GM12878 (cell line): Measurements from ENCODE around the gene CIRBP. TPM values are rescaled to one million over a fixed set of nuclear protein-coding genes. Genes with fewer than 3 reads are reported as not detected.

Experiments
- ATAC-seq: fragments of 200-7000 bp; cut with Tn5 transposase; 3 replicates; pipeline ENCODE4 v1.9.1; 2020; ENCODE audit warnings: mild to moderate bottlenecking, moderate library complexity
- BruUV-seq: library from RNA; stranded (reverse); fragments of 400-500 nt; replicated peaks from 2 replicates; lab custom pipeline; 2021; lab: Mats Ljungman, UMichigan
- CTCF ChIA-PET: fragments of 300-600 bp; sonication (Branson Sonifier 250); formaldehyde crosslinking; extraction: SDS; loops from one replicate; lab custom pipeline; 2021; ENCODE audit warnings: inconsistent platforms; lab: Yijun Ruan, JAX
- POLR2A ChIA-PET: fragments of 350-600 bp; formaldehyde crosslinking; extraction: SDS; loops from one replicate; lab custom pipeline; 2021; ENCODE audit warnings: inconsistent platforms; lab: Charles Lee
- RAD21 ChIA-PET: fragments of 300-600 bp; sonication (Branson Sonifier 250); formaldehyde crosslinking; loops from one replicate; lab custom pipeline; 2023; ENCODE audit warnings: antibody characterized with exemption; ENCODE audit not compliant: unreplicated experiment; lab: Charles Lee
- SMC1A ChIA-PET: fragments of 300-600 bp; sonication (Branson Sonifier 250); formaldehyde crosslinking; loops from one replicate; lab custom pipeline; 2023; ENCODE audit not compliant: unreplicated experiment, uncharacterized antibody; lab: Charles Lee
- DNase-seq: peaks from one replicate; pipeline ENCODE4 v3.0.0-alpha.2; 2011; ENCODE audit warnings: low read depth, low spot score
- FAIRE-seq: peaks from 3 replicates; lab custom pipeline; 2011; peaks lifted over from hg19 to GRCh38; lab: Jason Lieb, UNC
- H2AFZ ChIP-seq: 2 replicates; pipeline ENCODE4 v1.6.0; 2011; ENCODE audit warnings: low read depth, low read length, control low read depth; ENCODE audit not compliant: control insufficient read depth
- H3K27ac ChIP-seq: 2 replicates; pipeline ENCODE4 v1.5.1; 2011; ENCODE audit warnings: control low read depth; ENCODE audit not compliant: control insufficient read depth, insufficient read depth
- H3K27me3 ChIP-seq, 2 experiments: replicated peaks in 1 of 2; 2 replicates each; pipeline versions ENCODE4 v1.6.0 to v1.6.1; 2011; ENCODE audit warnings: low read length in 1 of 2; ENCODE audit not compliant: control insufficient read depth in 2 of 2, insufficient read depth in 2 of 2
- H3K36me3 ChIP-seq, 2 experiments: 2 replicates each; pipeline ENCODE4 v1.5.1; 2011; ENCODE audit warnings: low read length in 1 of 2; ENCODE audit not compliant: control insufficient read depth in 2 of 2, insufficient read depth in 2 of 2
- H3K4me1 ChIP-seq: 2 replicates; pipeline ENCODE4 v1.6.1; 2011; ENCODE audit warnings: mild to moderate bottlenecking, low read length, moderate library complexity, mixed read lengths; ENCODE audit not compliant: control insufficient read depth, insufficient read depth
- H3K4me2 ChIP-seq: 2 replicates; pipeline ENCODE4 v1.6.0; 2011; ENCODE audit warnings: control low read depth; ENCODE audit not compliant: control insufficient read depth, insufficient read depth
- H3K4me3 ChIP-seq: fragments of 200-600 bp; sonication (generic); 2 replicates; pipeline ENCODE4 v1.5.1; 2016
- H3K79me2 ChIP-seq: 2 replicates; pipeline ENCODE4 v1.6.0; 2011; ENCODE audit warnings: low read length; ENCODE audit not compliant: control insufficient read depth, insufficient read depth
- H3K9ac ChIP-seq: 2 replicates; pipeline ENCODE4 v1.8.0; 2011; ENCODE audit warnings: low read length, control low read depth, mixed read lengths; ENCODE audit not compliant: control insufficient read depth, insufficient read depth
- H3K9me3 ChIP-seq: replicated peaks from 3 replicates; pipeline ENCODE4 v1.5.1; 2011; ENCODE audit warnings: mild to moderate bottlenecking, low read length; ENCODE audit not compliant: control insufficient read depth, insufficient read depth
- H4K20me1 ChIP-seq: 2 replicates; pipeline ENCODE4 v1.6.0; 2011; ENCODE audit not compliant: control insufficient read depth, insufficient read depth
- FOXK2 ChIP-seq: fragments of 450-650 bp; IDR thresholded peaks from 2 replicates; pipeline ENCODE4 v1.6.1; 2017; ENCODE audit warnings: mild to moderate bottlenecking, moderate library complexity
- MXI1 ChIP-seq: fragments of 150-350 bp; IDR thresholded peaks from 2 replicates; pipeline ENCODE4 v1.6.1; 2011; ENCODE audit warnings: low read depth, mild to moderate bottlenecking, inconsistent platforms, low read length, improper control_type of control experiment
- NR2C1 ChIP-seq: fragments of 450-650 bp; IDR thresholded peaks from 2 replicates; pipeline ENCODE4 v1.6.1; 2017; ENCODE audit warnings: antibody characterized with exemption, mild to moderate bottlenecking, moderate library complexity
- WGBS: methylation state at CpG from one replicate; pipeline ENCODE4 v1.1.6; 2016; ENCODE audit warnings: low lambda C conversion rate; ENCODE audit not compliant: insufficient replicate concordance, insufficient coverage; ENCODE audit errors: missing lambda C conversion rate; 5-methylcytosine and 5-hydroxymethylcytosine counted together
- in situ Hi-C: fragments of 300-500 bp; cut with MboI; formaldehyde crosslinking; loops from 9 replicates; pipeline ENCODE4 v1.14.3; 2018; ENCODE audit warnings: mixed read lengths
- intact Hi-C: fragments of 100-400 bp; cut with micrococcal nuclease; formaldehyde crosslinking; loops from one replicate; pipeline ENCODE4 v1.14.2; 2022; ENCODE audit not compliant: unreplicated experiment
- polyA plus RNA-seq, 11 experiments: library from polyadenylated mRNA; depleted of rRNA in 4 of 11; unstranded in 6 of 11; stranded (reverse) in 5 of 11; fragments of >200 nt; fragmentation: Nextera tagmentation in 4 of 11; fragmentation: Illumina TruSeq in 1 of 11; extraction: Ambion mirVana in 4 of 11; extraction: Trizol in 1 of 11; gene quantifications; 1 replicate in 1 of 11; 2 replicates in 10 of 11; pipeline versions ENCODE4 v1.2.1 to v1.2.3, GENCODE V29; 2011 to 2016; ENCODE audit warnings: inconsistent platforms in 2 of 11, missing spikeins in 2 of 11, low read depth in 1 of 11
- total RNA-seq, 4 experiments: library from RNA; depleted of rRNA in 3 of 4; stranded (reverse); fragments of >200 nt in 3 of 4; fragmentation: Illumina TruSeq in 1 of 4; extraction: Trizol in 1 of 4; gene quantifications; 2 replicates each; pipeline versions ENCODE4 v1.2.1 to v1.2.3, GENCODE V29; 2013 to 2021
- TF ChIP-seq, protein P1 (sequence below), 3 experiments: IDR thresholded peaks in 2 of 3; conservative IDR thresholded peaks in 1 of 3; 2 replicates each; pipeline ENCODE4 v1.5.1; 2011; ENCODE audit warnings: low read depth in 3 of 3, low read length in 3 of 3, mild to moderate bottlenecking in 3 of 3, control low read depth in 2 of 3, moderate library complexity in 2 of 3, inconsistent platforms in 1 of 3, mixed read lengths in 1 of 3; ENCODE audit not compliant: control insufficient read depth in 2 of 3, insufficient read depth in 1 of 3; ENCODE audit errors: extremely low read depth in 1 of 3

The CIRBP gene
- total and polyA plus RNA-seq, 10 of the 15 experiments (the other 5 are each of a cell fraction or from before 2014, with no cell fraction given), result 27.6 to 335 (median 229) TPM

DNA sequence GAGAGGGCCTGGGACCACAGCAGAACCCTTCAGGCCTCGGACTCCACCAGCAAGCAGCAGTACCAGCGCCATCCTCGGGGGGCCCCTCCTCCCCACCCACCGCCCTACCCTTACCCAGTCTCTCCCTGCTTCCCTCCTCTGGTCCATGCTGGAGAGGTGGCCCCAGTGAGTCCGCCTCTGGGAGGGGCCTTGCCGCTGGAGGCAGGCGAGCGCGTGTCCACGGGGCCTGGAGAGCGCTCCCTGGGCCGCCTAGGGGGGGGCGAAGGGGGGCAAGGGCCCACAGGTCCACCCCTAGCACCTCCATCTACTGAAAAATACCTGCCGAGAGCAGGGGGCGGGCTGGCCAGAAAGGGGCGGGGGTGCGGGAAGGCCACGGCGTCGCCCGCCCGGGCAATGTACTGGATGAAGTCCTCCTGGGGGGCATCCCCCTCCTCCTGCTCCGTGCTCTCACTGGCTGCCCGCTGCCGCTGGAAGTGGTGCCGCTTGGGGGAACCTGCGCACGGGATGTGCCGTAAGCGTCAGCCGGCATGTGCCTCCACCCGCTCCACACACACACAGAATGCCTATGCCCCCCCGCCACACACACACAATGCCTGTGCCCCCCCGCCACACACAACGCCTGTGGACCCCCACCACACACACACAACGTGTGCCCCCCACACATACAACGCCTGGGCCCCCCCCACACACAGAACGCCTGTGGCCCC, 38.2 kb upstream of the CIRBP start:
- in situ Hi-C loops, result no loop called here

More for the DNA sequence above, 38.2 kb upstream of the CIRBP start:
- no peaks in the 10 kb centered on the region for H3K4me1 ChIP-seq
- intact Hi-C loops, result no loop called here
- no peak overlapping the region for H3K9ac ChIP-seq
- no peak for DNase-seq
- ATAC-seq, result no peak
- RAD21 ChIA-PET, result no interaction called here
- no TSS peak for BruUV-seq
- POLR2A ChIA-PET, result no interaction called here
- FAIRE-seq, result no peak
- H3K27ac ChIP-seq, result no peak overlapping the region
- H2AFZ ChIP-seq, result no peak overlapping the region
- H4K20me1 ChIP-seq, result no peaks in the 10 kb centered on the region
- H3K4me3 ChIP-seq, result no peak overlapping the region
- CTCF ChIA-PET, result no interaction called here
- H3K79me2 ChIP-seq, result no peaks in the 10 kb centered on the region
- H3K36me3 ChIP-seq, result peaks cover 0 to 3% of the 10 kb centered on the region in 2 experiments; a peak in 2 of 4 replicates
- no peaks in the 10 kb centered on the region for H3K27me3 ChIP-seq
- TF ChIP-seq NR2C1 (no peak), FOXK2 (no peak), MXI1 (no peak)
- TF ChIP-seq, protein P1, sequence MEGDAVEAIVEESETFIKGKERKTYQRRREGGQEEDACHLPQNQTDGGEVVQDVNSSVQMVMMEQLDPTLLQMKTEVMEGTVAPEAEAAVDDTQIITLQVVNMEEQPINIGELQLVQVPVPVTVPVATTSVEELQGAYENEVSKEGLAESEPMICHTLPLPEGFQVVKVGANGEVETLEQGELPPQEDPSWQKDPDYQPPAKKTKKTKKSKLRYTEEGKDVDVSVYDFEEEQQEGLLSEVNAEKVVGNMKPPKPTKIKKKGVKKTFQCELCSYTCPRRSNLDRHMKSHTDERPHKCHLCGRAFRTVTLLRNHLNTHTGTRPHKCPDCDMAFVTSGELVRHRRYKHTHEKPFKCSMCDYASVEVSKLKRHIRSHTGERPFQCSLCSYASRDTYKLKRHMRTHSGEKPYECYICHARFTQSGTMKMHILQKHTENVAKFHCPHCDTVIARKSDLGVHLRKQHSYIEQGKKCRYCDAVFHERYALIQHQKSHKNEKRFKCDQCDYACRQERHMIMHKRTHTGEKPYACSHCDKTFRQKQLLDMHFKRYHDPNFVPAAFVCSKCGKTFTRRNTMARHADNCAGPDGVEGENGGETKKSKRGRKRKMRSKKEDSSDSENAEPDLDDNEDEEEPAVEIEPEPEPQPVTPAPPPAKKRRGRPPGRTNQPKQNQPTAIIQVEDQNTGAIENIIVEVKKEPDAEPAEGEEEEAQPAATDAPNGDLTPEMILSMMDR (IDR thresholded peaks at IDR 0.05 in 2 of 3, conservative IDR thresholded peaks at IDR 0.05 in 1 of 3; ENCODE audit: control insufficient read depth in 2 of 3, extremely low read depth in 1 of 3, insufficient read depth in 1 of 3, low read depth in 3 of 3, low read length in 3 of 3), result 0 out of 6 replicates have a peak, but pooled peaks of 1 of the 3 experiments have one; percentile 12
- no peaks in the 10 kb centered on the region for H3K9me3 ChIP-seq
- SMC1A ChIA-PET, result no interaction called here
- WGBS, result 70% methylated on average over 21 of the region's 38 CpGs
- H3K4me2 ChIP-seq, result no peak overlapping the region
